ENCODE data around the gene CHIC2. TPM values are rescaled to one million over a fixed set of nuclear protein-coding genes. Genes with fewer than 3 reads are reported as not detected.
A peak's percentile ranks its signal among the peaks of the same experiment; 100 is the strongest.

Gene CHIC2
- total RNA-seq, 2 donors from 2014 or later = 10.2 to 14.4 TPM

DNA sequence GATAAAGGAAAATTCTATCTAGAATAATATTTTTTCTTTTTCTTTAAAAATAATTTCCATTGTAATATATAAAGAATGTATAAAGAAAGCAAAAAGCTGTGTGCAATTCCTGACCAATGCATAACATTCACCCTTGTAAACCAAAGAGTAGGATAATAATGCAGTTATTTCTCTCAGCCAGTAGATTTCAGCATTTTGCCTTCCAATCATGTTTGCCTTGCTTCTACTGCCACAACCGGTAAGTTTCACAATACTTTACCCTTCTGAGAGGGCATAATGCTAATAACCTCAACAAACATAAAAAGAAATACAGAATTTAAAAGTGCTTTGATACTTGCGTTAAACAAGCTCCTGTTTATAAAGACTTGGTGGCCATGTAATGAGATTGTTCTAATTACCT lies 59.9 kb downstream of the CHIC2 start:
- H3K9ac ChIP-seq (ENCODE audit: extremely low read depth, low read length, poor library complexity, severe bottlenecking) = no peak overlapping the region
- Mint-ChIP-seq H3K27me3 (ENCODE audit: insufficient read depth) (no peaks in the 10 kb centered on the region), H3K4me1 (peaks cover 4% of the 10 kb centered on the region), H3K27ac (no peak overlapping the region), H3K36me3 (ENCODE audit: low read depth) (peaks cover 19% of the 10 kb centered on the region), H3K4me3 (no peak overlapping the region), H3K9me3 (no peaks in the 10 kb centered on the region)
- DNase-seq = no peak
- H3K9me3 ChIP-seq (ENCODE audit: control insufficient read depth, low read length) = no peaks in the 10 kb centered on the region
- H3K4me3 ChIP-seq (ENCODE audit: low read length) = no peak overlapping the region
- WGBS, 2 experiments (ENCODE audit: insufficient coverage in 1 of 2, insufficient read length in 1 of 2) = 94% methylated on average over 2 of the region's 2 CpGs; no CpG with 5 or more reads in 1 of the 2 experiments
- TF ChIP-seq, protein P1, sequence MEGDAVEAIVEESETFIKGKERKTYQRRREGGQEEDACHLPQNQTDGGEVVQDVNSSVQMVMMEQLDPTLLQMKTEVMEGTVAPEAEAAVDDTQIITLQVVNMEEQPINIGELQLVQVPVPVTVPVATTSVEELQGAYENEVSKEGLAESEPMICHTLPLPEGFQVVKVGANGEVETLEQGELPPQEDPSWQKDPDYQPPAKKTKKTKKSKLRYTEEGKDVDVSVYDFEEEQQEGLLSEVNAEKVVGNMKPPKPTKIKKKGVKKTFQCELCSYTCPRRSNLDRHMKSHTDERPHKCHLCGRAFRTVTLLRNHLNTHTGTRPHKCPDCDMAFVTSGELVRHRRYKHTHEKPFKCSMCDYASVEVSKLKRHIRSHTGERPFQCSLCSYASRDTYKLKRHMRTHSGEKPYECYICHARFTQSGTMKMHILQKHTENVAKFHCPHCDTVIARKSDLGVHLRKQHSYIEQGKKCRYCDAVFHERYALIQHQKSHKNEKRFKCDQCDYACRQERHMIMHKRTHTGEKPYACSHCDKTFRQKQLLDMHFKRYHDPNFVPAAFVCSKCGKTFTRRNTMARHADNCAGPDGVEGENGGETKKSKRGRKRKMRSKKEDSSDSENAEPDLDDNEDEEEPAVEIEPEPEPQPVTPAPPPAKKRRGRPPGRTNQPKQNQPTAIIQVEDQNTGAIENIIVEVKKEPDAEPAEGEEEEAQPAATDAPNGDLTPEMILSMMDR (conservative IDR thresholded peaks at IDR 0.05) = no peak
- no peak overlapping the region for H3K27ac ChIP-seq (ENCODE audit: low read depth, low read length)
- no peaks in the 10 kb centered on the region for H3K27me3 ChIP-seq (ENCODE audit: control insufficient read depth, insufficient read depth, low read length, poor library complexity, severe bottlenecking)
- H3K4me1 ChIP-seq (ENCODE audit: control insufficient read depth, insufficient read depth, low read length) = no peaks in the 10 kb centered on the region
- H3K36me3 ChIP-seq (ENCODE audit: control insufficient read depth, insufficient read depth, low read length) = no peaks in the 10 kb centered on the region

DNA sequence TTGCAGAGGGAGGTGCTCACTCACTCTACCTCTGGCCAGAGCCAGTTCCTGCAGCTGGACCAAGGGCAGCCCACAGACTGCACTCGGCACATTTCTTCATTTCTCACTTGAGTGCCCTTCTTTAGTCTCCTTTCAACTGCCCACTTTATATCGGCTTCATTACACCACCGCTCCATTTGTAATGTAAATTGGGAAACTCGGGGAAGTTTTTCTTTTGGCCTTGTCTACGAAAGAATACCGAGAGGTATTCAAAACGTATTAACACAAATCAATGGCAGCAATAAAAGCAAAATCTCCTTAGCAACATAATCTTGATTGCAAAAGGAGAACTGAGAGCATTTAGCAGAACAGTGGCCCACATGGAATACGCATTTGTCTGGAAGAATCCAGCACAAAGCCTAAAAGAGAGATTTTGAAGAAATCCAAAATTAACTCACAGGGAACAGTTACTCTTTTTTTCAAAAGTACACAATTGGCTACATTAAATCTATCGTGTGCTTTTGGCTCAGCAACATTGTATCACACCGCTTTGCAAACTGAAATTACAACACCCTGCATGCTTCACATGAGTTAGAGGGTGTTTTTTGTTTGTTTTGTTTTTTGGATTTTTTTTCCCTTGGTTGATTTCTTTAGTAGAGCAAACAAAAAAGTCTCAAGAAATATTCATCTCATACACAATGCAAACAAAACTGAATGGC lies 62.6 kb downstream of the CHIC2 start:
- H3K4me3 ChIP-seq (ENCODE audit: low read length) = no peak overlapping the region
- H3K27ac ChIP-seq (ENCODE audit: low read depth, low read length) = peak overlapping the region; percentile 1
- no peaks in the 10 kb centered on the region for H3K9me3 Mint-ChIP-seq
- no peaks in the 10 kb centered on the region for H3K36me3 ChIP-seq (ENCODE audit: control insufficient read depth, insufficient read depth, low read length)
- no peaks in the 10 kb centered on the region for H3K9me3 ChIP-seq (ENCODE audit: control insufficient read depth, low read length)
- H3K4me1 ChIP-seq (ENCODE audit: control insufficient read depth, insufficient read depth, low read length) = no peaks in the 10 kb centered on the region
- no peak overlapping the region for H3K27ac Mint-ChIP-seq
- DNase-seq = no peak
- H3K27me3 ChIP-seq (ENCODE audit: control insufficient read depth, insufficient read depth, low read length, poor library complexity, severe bottlenecking) = no peaks in the 10 kb centered on the region
- H3K4me3 Mint-ChIP-seq = no peak overlapping the region
- TF ChIP-seq, protein P1 (conservative IDR thresholded peaks at IDR 0.05) = no peak
- no peaks in the 10 kb centered on the region for H3K27me3 Mint-ChIP-seq (ENCODE audit: insufficient read depth)
- 82% methylated on average over 1 to 10 of the region's 10 CpGs for WGBS, 2 experiments (ENCODE audit: insufficient coverage in 1 of 2, insufficient read length in 1 of 2)
- H3K9ac ChIP-seq (ENCODE audit: extremely low read depth, low read length, poor library complexity, severe bottlenecking) = no peak overlapping the region
- H3K36me3 Mint-ChIP-seq (ENCODE audit: low read depth) = peaks cover 23% of the 10 kb centered on the region
- H3K4me1 Mint-ChIP-seq = peaks cover 4% of the 10 kb centered on the region

DNA sequence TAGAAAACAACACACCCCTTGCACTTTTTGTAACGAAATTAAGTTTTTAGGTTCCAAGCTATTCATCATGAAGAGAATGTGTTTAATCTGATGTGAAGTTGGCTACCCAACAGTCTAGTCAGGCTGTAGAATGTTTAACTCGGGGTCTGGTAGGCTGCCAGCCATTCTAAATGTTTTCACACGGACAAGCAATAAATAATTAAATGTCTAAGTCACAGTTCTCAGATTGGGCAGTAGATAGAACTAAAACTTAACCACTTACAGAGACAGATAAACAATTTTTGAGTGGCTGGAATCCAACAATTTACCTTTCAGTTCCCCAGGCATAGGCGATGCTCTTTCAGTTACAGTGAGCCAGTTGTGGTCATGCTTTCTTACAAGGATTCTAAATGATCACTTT lies 66.5 kb downstream of the CHIC2 start:
- Mint-ChIP-seq H3K27ac (no peak overlapping the region), H3K4me3 (no peak overlapping the region)

More for the DNA sequence above, 66.5 kb downstream of the CHIC2 start:
- H3K9ac ChIP-seq (ENCODE audit: extremely low read depth, low read length, poor library complexity, severe bottlenecking) = no peak overlapping the region
- H3K27ac ChIP-seq (ENCODE audit: low read depth, low read length) = no peak overlapping the region
- Mint-ChIP-seq H3K27me3 (ENCODE audit: insufficient read depth) (no peaks in the 10 kb centered on the region), H3K4me1 (peaks cover 4% of the 10 kb centered on the region), H3K36me3 (ENCODE audit: low read depth) (peaks cover 14% of the 10 kb centered on the region), H3K9me3 (no peaks in the 10 kb centered on the region)
- H3K4me3 ChIP-seq (ENCODE audit: low read length) = no peak overlapping the region
- H3K4me1 ChIP-seq (ENCODE audit: control insufficient read depth, insufficient read depth, low read length) = no peaks in the 10 kb centered on the region
- no peaks in the 10 kb centered on the region for H3K9me3 ChIP-seq (ENCODE audit: control insufficient read depth, low read length)
- no peaks in the 10 kb centered on the region for H3K27me3 ChIP-seq (ENCODE audit: control insufficient read depth, insufficient read depth, low read length, poor library complexity, severe bottlenecking)
- no peak for DNase-seq
- no peaks in the 10 kb centered on the region for H3K36me3 ChIP-seq (ENCODE audit: control insufficient read depth, insufficient read depth, low read length)
- 83 to 96% methylated on average over 1 to 4 of the region's 4 CpGs for WGBS, 2 experiments (ENCODE audit: insufficient coverage in 1 of 2, insufficient read length in 1 of 2)
- TF ChIP-seq, protein P1 (conservative IDR thresholded peaks at IDR 0.05) = no peak

Data from endodermal cell (in vitro differentiated cells).